GM21576 (cell line): ENCODE data around the gene MCOLN1.
"Not testable (repeated sequence)": the region's sequence is repeated elsewhere in the genome, so short reads cannot be mapped to it uniquely, and the experiment has no call there.

Source experiments
- ATAC-seq: cut with Tn5 transposase; IDR thresholded peaks from one replicate; pipeline ENCODE4 v1.9.1; 2021; ENCODE audit warnings: mild to moderate bottlenecking, moderate library complexity; ENCODE audit not compliant: unreplicated experiment

The MCOLN1 gene

DNA sequence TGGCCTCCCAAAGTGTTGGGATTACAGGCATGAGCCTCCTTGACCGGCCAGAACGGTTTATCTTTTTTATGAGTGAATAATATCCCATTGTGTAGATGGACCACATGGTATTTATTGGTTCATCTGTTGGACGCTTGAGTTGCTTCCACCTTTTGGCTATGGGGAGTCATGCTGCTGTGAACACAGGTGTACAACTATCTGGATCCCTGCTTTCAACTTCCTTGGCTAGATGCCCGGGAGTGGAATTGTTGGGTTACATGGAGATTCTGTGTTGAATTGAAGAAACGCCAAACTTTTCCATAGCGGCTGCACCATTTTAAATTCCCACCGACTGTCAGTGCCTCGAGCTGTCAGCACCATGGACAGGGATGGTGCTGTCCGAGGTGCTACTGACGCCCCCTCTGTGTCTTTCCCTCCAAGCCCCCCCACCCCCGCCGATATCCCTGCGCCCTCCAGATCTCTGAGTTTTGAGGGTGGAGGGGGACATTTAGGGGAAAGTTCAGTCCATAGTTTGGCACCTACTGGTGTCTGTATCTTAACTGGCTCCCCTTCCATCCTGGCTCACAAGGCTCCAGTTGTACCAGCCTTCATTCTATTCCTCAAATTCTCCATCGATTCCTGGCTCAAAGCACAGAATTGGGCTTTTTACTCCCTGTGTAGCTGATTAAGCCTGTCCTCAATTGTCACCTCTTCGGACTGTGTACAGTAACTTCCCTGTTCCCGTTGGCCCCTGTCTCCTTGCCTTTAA lies 40.4 kb downstream of the MCOLN1 start:
- no peak for ATAC-seq

GRCh38 chr19:7564866-7565265 lies 42.4 kb downstream of the MCOLN1 start:
- ATAC-seq, result no peak

DNA sequence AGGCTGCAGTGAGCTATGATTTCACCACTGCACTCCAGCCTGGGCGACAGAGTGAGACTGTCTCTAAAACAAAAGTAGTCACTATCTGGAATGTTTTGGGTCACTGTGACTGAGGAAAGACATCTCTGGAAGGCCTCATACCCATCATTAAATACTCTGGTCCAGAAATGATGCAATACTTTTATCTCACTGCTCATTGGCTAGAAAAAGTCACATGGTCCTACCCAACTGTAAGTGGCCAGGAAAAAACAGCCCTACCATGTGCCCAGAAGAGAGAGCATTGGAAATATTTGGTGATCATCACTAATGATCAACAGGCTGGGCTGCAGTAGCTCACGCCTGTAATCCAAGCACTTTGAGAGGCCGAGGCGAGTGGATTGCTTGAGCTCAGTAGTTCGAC lies 42.9 kb downstream of the MCOLN1 start:
- ATAC-seq, result no peak

- no peak for ATAC-seq
These were observed 48.3 kb downstream of the MCOLN1 start for GRCh38 chr19:7570761-7571160.

DNA sequence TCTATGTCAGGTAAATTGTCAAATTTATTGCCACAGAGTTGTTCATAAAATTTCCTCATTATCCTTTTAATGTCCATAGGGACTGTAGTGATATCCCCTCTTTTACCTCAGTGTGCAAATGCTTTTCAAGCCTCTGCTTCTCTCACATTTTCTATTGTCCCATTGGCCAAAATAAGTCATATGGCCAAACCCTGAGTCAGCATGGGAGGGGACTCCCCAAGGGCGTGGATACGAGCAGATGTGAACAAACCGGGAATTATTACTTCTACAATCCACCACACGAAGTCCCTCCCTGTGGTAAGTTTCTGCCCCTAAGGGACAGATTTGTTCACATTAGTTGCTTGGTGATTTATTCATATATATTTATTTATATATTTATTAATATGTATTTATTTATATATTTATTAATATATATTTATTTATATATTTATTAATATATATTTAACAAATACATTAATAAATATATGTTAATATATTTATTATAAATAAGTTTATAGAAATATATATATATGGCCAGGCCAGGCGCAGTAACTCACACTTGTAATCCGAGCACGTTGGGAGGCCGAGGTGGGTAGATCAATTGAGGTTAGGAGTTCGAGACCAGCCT lies 53.1 kb downstream of the MCOLN1 start:
- ATAC-seq, result no peak

DNA sequence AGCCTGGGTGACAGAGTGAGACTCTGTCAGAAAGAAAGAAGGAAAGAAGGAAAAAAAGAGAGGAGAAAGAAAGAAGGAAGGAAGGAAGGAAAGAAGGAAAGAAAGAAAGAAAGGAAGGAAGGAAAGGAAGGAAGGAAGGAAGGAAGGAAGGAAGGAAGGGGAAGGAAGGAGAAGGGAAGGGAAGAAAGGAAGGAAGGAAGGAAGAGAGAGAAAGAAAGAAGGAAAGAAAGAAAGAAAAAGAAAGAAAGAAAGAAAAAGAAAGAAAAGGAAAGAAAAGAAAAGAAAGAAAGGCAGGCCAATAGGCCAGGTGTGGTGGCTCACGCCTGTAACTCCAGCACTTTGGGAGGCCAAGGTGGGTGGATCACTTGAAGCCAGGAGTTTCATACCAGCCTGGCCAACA lies 55.0 kb downstream of the MCOLN1 start:
- ATAC-seq, result not testable (repeated sequence)

- ATAC-seq, result no peak
These were observed 55.7 kb downstream of the MCOLN1 start for GRCh38 chr19:7578127-7578526.

DNA sequence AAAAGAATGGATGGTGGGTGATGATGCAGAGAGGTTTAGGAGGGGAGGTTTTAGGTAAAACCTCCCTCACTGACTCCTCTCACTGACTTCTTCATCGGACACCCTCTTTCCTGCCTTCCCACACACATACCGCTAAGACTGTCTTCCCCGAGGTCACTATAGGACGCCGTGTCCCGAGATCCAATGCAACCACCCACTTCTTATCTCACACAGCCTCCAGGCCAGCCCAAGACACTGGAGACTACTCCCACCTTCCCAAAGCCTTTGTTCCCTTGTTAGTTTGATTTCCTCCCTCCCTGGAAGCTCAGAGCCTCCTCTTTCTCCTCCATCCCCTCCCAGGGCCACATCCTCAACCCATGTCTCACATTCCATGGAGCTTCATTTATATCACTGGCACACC lies 56.8 kb downstream of the MCOLN1 start:
- ATAC-seq, result no peak

- ATAC-seq, result no peak
These were observed 60.0 kb downstream of the MCOLN1 start for GRCh38 chr19:7582446-7582845.
